HEK293T (cell line): Measurements from ENCODE around the gene KDM1B.

Source experiments
- FOXM1 ChIP-seq: fragments of 450-650 bp; IDR thresholded peaks from 2 replicates; pipeline ENCODE4 v1.6.1; 2017; ENCODE audit warnings: mild to moderate bottlenecking, borderline replicate concordance
- SP1 ChIP-seq: fragments of 450-650 bp; IDR thresholded peaks from 2 replicates; pipeline ENCODE4 v1.6.1; 2017
- TARDBP ChIP-seq: fragments of 450-650 bp; IDR thresholded peaks from 2 replicates; pipeline ENCODE4 v1.6.1; 2016

GRCh38 chr6:18119236-18119635, 36.0 kb upstream of the KDM1B start:
- TF ChIP-seq FOXM1 (no peak), SP1 (no peak), TARDBP (no peak)
